ENCODE measurements around the gene FAM222B.

GRCh38 chr17:28796062-28796461 is 46.5 kb downstream of the FAM222B start:
- TF ChIP-seq CTCF (IDR thresholded peaks at IDR 0.05) (no peak), POLR2A (IDR thresholded peaks at IDR 0.05) (no peak), EP300 (IDR thresholded peaks at IDR 0.05; ENCODE audit: low read depth) (no peak)
